Measurements from ENCODE around the gene NEUROG3. TPM values are rescaled to one million over a fixed set of nuclear protein-coding genes. Genes with fewer than 3 reads are reported as not detected.

NEUROG3 gene
- total RNA-seq, 1 experiment from 2014 or later: not detected

DNA sequence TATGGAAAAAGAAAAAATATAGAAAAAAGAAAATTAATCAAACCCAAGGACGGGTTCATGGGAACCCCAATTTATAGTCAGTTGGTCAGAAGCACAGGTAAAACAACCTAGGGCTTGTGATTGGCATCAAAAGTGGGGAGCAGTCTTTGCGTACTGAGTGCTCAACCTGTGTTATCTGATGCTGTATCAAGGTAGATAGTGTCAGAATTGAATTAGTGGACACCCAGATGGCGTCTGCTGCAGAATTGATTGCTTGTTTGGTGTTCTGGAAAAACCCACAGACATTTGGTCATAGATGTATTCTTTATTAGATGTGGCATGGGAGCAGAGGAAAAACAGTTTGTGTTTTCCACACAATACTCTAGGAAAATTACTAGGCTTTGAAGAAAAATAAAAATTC lies 39.6 kb downstream of the NEUROG3 start:
- no peaks in the 10 kb centered on the region for H3K36me3 ChIP-seq (ENCODE audit: control insufficient read depth, insufficient read depth, low read length)
- intact Hi-C loops (cut with micrococcal nuclease; ENCODE audit: unreplicated experiment): no loop called here
- no peaks in the 10 kb centered on the region for H3K9me3 ChIP-seq (ENCODE audit: control insufficient read depth, insufficient read depth, low read depth, low read length)
- TF ChIP-seq, protein P1, sequence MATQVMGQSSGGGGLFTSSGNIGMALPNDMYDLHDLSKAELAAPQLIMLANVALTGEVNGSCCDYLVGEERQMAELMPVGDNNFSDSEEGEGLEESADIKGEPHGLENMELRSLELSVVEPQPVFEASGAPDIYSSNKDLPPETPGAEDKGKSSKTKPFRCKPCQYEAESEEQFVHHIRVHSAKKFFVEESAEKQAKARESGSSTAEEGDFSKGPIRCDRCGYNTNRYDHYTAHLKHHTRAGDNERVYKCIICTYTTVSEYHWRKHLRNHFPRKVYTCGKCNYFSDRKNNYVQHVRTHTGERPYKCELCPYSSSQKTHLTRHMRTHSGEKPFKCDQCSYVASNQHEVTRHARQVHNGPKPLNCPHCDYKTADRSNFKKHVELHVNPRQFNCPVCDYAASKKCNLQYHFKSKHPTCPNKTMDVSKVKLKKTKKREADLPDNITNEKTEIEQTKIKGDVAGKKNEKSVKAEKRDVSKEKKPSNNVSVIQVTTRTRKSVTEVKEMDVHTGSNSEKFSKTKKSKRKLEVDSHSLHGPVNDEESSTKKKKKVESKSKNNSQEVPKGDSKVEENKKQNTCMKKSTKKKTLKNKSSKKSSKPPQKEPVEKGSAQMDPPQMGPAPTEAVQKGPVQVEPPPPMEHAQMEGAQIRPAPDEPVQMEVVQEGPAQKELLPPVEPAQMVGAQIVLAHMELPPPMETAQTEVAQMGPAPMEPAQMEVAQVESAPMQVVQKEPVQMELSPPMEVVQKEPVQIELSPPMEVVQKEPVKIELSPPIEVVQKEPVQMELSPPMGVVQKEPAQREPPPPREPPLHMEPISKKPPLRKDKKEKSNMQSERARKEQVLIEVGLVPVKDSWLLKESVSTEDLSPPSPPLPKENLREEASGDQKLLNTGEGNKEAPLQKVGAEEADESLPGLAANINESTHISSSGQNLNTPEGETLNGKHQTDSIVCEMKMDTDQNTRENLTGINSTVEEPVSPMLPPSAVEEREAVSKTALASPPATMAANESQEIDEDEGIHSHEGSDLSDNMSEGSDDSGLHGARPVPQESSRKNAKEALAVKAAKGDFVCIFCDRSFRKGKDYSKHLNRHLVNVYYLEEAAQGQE (IDR thresholded peaks at IDR 0.05; ENCODE audit: insufficient read depth in 1 of 2, low read depth in 2 of 2, low read length in 1 of 2): no peak
- TF ChIP-seq TCF7L2 (IDR thresholded peaks at IDR 0.05; ENCODE audit: low read depth, low read length): no peak
- ATAC-seq (no peak), DNase-seq (ENCODE audit: low read depth, low spot score) (no peak)
- POLR2A ChIA-PET: no interaction called here
- no TSS peak for BruUV-seq (replicated peaks)
- no peaks in the 10 kb centered on the region for H3K4me1 ChIP-seq (ENCODE audit: control insufficient read depth, insufficient read depth, low read length)
- no peak overlapping the region for H3K4me3 ChIP-seq (ENCODE audit: low read depth in 2 of 2, low read length in 2 of 2)
- CTCF ChIA-PET: no interaction called here
- in situ Hi-C loops (cut with HindIII; ENCODE audit: low pct_unique_long_range_greater_than_20kb, low sequenced_read_pairs): no loop called here
- no peaks in the 10 kb centered on the region for H3K27me3 ChIP-seq (ENCODE audit: control insufficient read depth, insufficient read depth, low read length)
- H3K27ac ChIP-seq (ENCODE audit: low read length): no peak overlapping the region

DNA sequence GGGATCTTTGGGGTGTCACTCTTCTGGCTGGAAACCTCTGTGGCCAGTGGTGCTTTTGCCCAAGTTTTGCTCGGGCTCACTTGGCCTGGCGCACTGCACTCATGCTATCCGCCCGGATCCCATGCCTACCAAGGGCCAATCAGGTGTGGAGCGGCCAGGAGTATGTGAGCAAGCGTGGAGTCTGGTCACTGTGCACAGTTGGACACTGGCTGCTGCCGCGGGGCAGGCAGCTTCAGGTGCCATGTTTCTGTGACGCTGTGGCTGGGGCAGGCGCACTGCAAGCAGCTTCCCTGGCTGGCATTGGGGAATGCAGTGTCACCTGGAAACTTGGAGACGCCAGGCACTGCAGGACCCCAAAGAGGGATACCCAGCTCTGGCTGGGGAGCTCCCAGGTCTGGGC lies 45.3 kb downstream of the NEUROG3 start:
- TF ChIP-seq, protein P1 (IDR thresholded peaks at IDR 0.05; ENCODE audit: insufficient read depth in 1 of 2, low read depth in 2 of 2, low read length in 1 of 2): no peak
- TF ChIP-seq POLR2AphosphoS5 (IDR thresholded peaks at IDR 0.05; ENCODE audit: low read depth, low read length) (no peak), SIN3A (IDR thresholded peaks at IDR 0.05; ENCODE audit: borderline replicate concordance, insufficient read depth, low read depth, low read length) (no peak)
- H3K4me3 ChIP-seq (ENCODE audit: low read depth in 2 of 2, low read length in 2 of 2): no peak overlapping the region
- H3K27ac ChIP-seq (ENCODE audit: low read length): no peak overlapping the region
- no peaks in the 10 kb centered on the region for H3K36me3 ChIP-seq (ENCODE audit: control insufficient read depth, insufficient read depth, low read length)
- CTCF ChIA-PET: no interaction called here
- intact Hi-C loops (cut with micrococcal nuclease; ENCODE audit: unreplicated experiment) (no loop called here), in situ Hi-C loops (cut with HindIII; ENCODE audit: low pct_unique_long_range_greater_than_20kb, low sequenced_read_pairs) (no loop called here)
- H3K9me3 ChIP-seq (ENCODE audit: control insufficient read depth, insufficient read depth, low read depth, low read length): no peaks in the 10 kb centered on the region
- POLR2A ChIA-PET: no interaction called here
- BruUV-seq (replicated peaks): no TSS peak
- H3K27me3 ChIP-seq (ENCODE audit: control insufficient read depth, insufficient read depth, low read length): no peaks in the 10 kb centered on the region
- no peak for ATAC-seq
- no peaks in the 10 kb centered on the region for H3K4me1 ChIP-seq (ENCODE audit: control insufficient read depth, insufficient read depth, low read length)
- no peak for DNase-seq (ENCODE audit: low read depth, low spot score)

Other genes starting within 250 kb of the NEUROG3 start
- gene TACR2, start 156.5 kb downstream of the NEUROG3 start, total RNA-seq (2021; ENCODE audit: unreplicated experiment): 0.21 TPM
- 199 TPM for gene TSPAN15, start 122.0 kb downstream of the NEUROG3 start, total RNA-seq (2021; ENCODE audit: unreplicated experiment)
- 29.1 TPM for gene FAM241B, start 56.8 kb upstream of the NEUROG3 start, total RNA-seq (2021; ENCODE audit: unreplicated experiment)
- gene COL13A1, start 228.5 kb upstream of the NEUROG3 start, total RNA-seq (2021; ENCODE audit: unreplicated experiment): 1.0 TPM

Data from Panc1 (cell line).